Posterior cingulate gyrus (tissue), 11 donors: ENCODE measurements around the gene APRT.

ENCODE experiments used
- DNase-seq, 10 donors: peaks; one replicate each; pipeline versions ENCODE4 v3.0.0 to v3.0.0-alpha.2; 2020 to 2021; ENCODE audit warnings: mixed read lengths in 3 of 10
- intact Hi-C: fragments of 100-400 bp; cut with DNase I; formaldehyde crosslinking; loops from one replicate; pipeline ENCODE4 v1.15.1; 2023

APRT gene

DNA sequence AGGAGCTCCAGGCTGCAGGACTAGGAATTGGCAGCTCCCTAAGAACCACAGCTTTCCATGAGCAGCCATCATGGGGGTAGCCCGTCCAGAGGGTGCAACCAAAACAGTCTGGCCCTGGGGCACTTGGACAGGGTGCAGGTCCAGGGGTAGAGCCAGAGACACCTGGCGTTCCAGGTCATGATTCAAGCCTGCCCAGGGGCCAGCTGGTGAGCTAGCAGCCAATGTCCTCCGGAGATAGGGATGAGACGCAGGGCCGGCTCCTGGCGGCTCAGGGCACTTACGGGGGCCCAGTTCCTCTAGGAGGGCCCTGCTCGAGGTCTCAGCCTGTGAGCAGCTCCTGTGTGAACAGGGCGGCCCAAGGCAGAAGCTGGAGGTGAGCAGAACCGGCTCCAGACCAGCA is 48.8 kb downstream of the APRT start:
- no peak for DNase-seq

DNA sequence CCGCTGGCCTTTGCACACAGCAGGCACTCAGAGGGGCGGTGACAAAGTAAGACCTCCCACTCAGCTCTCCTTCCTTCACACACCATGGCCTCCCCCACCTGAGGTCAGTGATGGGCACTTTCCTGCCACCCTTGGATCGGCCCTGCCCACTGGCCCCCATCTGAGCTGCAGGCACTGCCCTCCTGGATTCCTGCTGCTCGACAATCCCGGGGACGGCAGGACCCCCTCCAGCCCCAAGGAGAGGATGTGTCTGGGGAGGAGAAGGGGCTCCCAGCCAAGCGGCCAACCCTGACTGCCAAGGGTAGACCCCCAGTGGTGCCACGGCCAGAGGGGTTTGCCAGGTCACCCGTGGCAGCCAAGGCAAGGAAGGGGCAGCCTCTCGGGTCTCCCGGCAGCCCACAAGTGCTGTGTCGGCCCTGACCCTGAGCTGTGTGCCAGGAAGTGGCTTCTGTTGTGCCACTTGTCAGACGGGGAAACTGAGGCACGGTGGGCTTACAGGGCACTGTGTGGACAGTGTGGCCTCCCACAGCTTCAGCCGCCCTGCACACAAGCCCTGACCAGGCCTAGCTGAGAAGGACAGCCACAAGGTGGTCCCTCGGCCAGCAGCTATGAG is 49.4 kb downstream of the APRT start:
- no peak for DNase-seq
- intact Hi-C loops = no loop called here

More for the DNA sequence above, 48.8 kb downstream of the APRT start:
- intact Hi-C loops = no loop called here

DNA sequence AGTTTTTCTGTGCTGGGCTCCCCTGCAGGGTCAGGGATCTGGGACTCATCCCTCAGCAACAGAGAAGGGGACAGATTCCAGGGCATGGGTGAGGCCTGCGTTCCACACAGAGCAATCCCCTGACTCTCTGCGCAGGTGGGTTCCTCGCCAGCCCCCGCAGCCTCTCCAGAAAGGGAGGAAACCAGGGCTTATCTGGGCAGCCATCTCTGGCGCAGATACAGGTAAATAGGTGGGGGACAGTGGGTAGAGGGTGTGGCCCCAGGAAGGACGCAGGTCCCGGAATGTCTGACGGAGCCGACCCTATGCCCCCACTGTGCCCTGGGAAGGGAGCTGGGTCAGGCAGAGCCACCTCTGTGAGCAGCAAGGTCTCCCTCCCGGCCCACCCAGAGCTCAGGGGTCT is 49.9 kb downstream of the APRT start:
- no peak for DNase-seq

GRCh38 chr16:88761143-88761534 is 50.6 kb downstream of the APRT start:
- DNase-seq = no peak
- intact Hi-C loops = no loop called here

More for the DNA sequence above, 49.9 kb downstream of the APRT start:
- intact Hi-C loops = no loop called here

- DNase-seq = no peak
- intact Hi-C loops = no loop called here
Measured at GRCh38 chr16:88760424-88761142, 51.1 kb downstream of the APRT start.

DNA sequence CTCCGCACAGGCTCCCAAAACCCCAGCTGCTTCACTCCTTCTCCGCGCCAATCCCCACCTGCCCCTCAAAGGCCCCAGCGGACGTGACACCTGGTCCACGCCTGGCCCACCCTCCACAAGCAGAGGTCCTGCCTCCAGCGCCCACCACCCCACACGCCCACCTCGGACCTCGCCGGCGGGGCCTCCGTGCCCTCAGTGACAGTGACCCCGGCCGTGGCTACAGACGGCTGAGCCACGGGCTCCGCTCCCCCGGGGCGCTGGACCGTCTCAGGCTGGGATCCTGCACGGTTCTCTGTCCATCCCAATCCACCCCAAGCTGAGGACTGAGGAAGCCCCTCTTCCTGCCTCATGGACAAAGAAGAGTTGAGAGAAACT is 51.8 kb downstream of the APRT start:
- intact Hi-C loops = no loop called here
- DNase-seq = no peak
